A549 (cell line): ENCODE measurements around the gene HLA-DQB2.

ENCODE experiments used
- BHLHE40 ChIP-seq: IDR thresholded peaks from 2 replicates; pipeline ENCODE4 v1.6.1; 2012; ENCODE audit warnings: low read depth, low read length, inconsistent platforms
- CTCF ChIP-seq: fragments of >200 bp; sonication (Bioruptor Twin); formaldehyde crosslinking; IDR thresholded peaks from 3 replicates; pipeline ENCODE4 v1.5.1; 2016
- FOSL2 ChIP-seq, 2 experiments: fragments of 450-650 bp in 1 of 2; fragments of >200 bp in 1 of 2; sonication (Bioruptor Twin) in 1 of 2; formaldehyde crosslinking; IDR thresholded peaks; 2 replicates each; pipeline versions ENCODE4 v1.5.0 to v1.6.1; 2016 to 2020; ENCODE audit warnings: mild to moderate bottlenecking in 1 of 2, moderate library complexity in 1 of 2
- HDAC2 ChIP-seq: fragments of 200-600 bp; sonication (generic); IDR thresholded peaks from 2 replicates; pipeline ENCODE4 v1.6.1; 2016
- JUN ChIP-seq, 2 experiments: fragments of >200 bp; sonication (Bioruptor Twin); formaldehyde crosslinking; IDR thresholded peaks; 2 replicates in 1 of 2; 3 replicates in 1 of 2; pipeline ENCODE4 v1.6.1; 2016 to 2017
- POLR2A ChIP-seq: IDR thresholded peaks from 2 replicates; pipeline ENCODE4 v1.6.1; 2012; ENCODE audit warnings: mild to moderate bottlenecking, low read length
- RAD21 ChIP-seq, 2 experiments: fragments of >200 bp in 1 of 2; sonication (Bioruptor Twin) in 1 of 2; formaldehyde crosslinking in 1 of 2; IDR thresholded peaks in 1 of 2; conservative IDR thresholded peaks in 1 of 2; 2 replicates in 1 of 2; 3 replicates in 1 of 2; pipeline ENCODE4 v1.6.1; 2012 to 2018; ENCODE audit warnings: inconsistent platforms in 1 of 2
- RFX5 ChIP-seq: fragments of 450-650 bp; IDR thresholded peaks from 2 replicates; pipeline ENCODE4 v1.7.1; 2014; ENCODE audit warnings: antibody characterized with exemption, mild to moderate bottlenecking, moderate library complexity
- USF2 ChIP-seq: fragments of 450-650 bp; IDR thresholded peaks from 2 replicates; pipeline ENCODE4 v1.6.1; 2014; ENCODE audit warnings: antibody characterized with exemption
- ZC3H11A ChIP-seq: fragments of 450-650 bp; IDR thresholded peaks from 2 replicates; pipeline ENCODE4 v1.6.1; 2014; ENCODE audit warnings: antibody characterized with exemption, mild to moderate bottlenecking

GRCh38 chr6:32799740-32800139 lies 36.4 kb upstream of the HLA-DQB2 start:
- no peak for TF ChIP-seq CTCF
- no peak for TF ChIP-seq JUN (IDR thresholded peaks at IDR 0.05)
- no peak for TF ChIP-seq RFX5
- TF ChIP-seq ZC3H11A: no peak
- no peak for TF ChIP-seq POLR2A
- no peak for TF ChIP-seq USF2
- TF ChIP-seq FOSL2 (IDR thresholded peaks at IDR 0.05): no peak
- TF ChIP-seq FOSL2 (CRISPR knock-in tag; IDR thresholded peaks at IDR 0.05): no peak
- TF ChIP-seq RAD21 (conservative IDR thresholded peaks at IDR 0.05 in 1 of 2, IDR thresholded peaks at IDR 0.05 in 1 of 2): no peak
- no peak for TF ChIP-seq HDAC2
- TF ChIP-seq BHLHE40: no peak
